ENCODE measurements around the gene GPX2.

- TF ChIP-seq POLR2A (IDR thresholded peaks at IDR 0.05) (no peak), EP300 (IDR thresholded peaks at IDR 0.05) (no peak), POLR2AphosphoS5 (IDR thresholded peaks at IDR 0.05) (no peak)
- TF ChIP-seq, protein P1, sequence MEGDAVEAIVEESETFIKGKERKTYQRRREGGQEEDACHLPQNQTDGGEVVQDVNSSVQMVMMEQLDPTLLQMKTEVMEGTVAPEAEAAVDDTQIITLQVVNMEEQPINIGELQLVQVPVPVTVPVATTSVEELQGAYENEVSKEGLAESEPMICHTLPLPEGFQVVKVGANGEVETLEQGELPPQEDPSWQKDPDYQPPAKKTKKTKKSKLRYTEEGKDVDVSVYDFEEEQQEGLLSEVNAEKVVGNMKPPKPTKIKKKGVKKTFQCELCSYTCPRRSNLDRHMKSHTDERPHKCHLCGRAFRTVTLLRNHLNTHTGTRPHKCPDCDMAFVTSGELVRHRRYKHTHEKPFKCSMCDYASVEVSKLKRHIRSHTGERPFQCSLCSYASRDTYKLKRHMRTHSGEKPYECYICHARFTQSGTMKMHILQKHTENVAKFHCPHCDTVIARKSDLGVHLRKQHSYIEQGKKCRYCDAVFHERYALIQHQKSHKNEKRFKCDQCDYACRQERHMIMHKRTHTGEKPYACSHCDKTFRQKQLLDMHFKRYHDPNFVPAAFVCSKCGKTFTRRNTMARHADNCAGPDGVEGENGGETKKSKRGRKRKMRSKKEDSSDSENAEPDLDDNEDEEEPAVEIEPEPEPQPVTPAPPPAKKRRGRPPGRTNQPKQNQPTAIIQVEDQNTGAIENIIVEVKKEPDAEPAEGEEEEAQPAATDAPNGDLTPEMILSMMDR (IDR thresholded peaks at IDR 0.05): no peak
Measured at GRCh38 chr14:64931123-64931522, 11.4 kb downstream of the GPX2 start.
